H1 (cell line): ENCODE data around the gene NOTUM. TPM values are rescaled to one million over a fixed set of nuclear protein-coding genes. Genes with fewer than 3 reads are reported as not detected.

Source experiments
- CTBP2 ChIP-seq: IDR thresholded peaks from 2 replicates; pipeline ENCODE4 v1.7.0; 2011; ENCODE audit warnings: borderline replicate concordance, mild to moderate bottlenecking, moderate library complexity, mixed read lengths, low read length; ENCODE audit not compliant: insufficient read depth, insufficient read length
- EGR1 ChIP-seq: IDR thresholded peaks from 2 replicates; pipeline ENCODE4 v1.6.1; 2011; ENCODE audit warnings: low read depth, low read length, borderline replicate concordance
- EP300 ChIP-seq, 2 experiments: IDR thresholded peaks; 1 replicate in 1 of 2; 2 replicates in 1 of 2; pipeline ENCODE4 v1.6.1; 2011 to 2012; ENCODE audit warnings: low read depth in 2 of 2, low read length in 2 of 2, mild to moderate bottlenecking in 2 of 2, borderline replicate concordance in 1 of 2, inconsistent platforms in 1 of 2, moderate library complexity in 1 of 2
- EZH2 ChIP-seq: fragments of 200-600 bp; sonication (generic); IDR thresholded peaks from 2 replicates; pipeline ENCODE4 v1.7.1; 2012; ENCODE audit warnings: low read depth, mild to moderate bottlenecking, moderate library complexity, low read length, inconsistent platforms; ENCODE audit not compliant: severe bottlenecking
- GABPA ChIP-seq: IDR thresholded peaks from 2 replicates; pipeline ENCODE4 v1.6.1; 2011; ENCODE audit warnings: mild to moderate bottlenecking, low read length, moderate library complexity, borderline replicate concordance; ENCODE audit not compliant: insufficient read depth
- HDAC6 ChIP-seq: IDR thresholded peaks from one replicate; pipeline ENCODE4 v1.7.1; 2012; ENCODE audit warnings: low read depth, mild to moderate bottlenecking, inconsistent platforms, low read length, moderate library complexity
- JUN ChIP-seq: IDR thresholded peaks from 2 replicates; pipeline ENCODE4 v1.6.1; 2011; ENCODE audit warnings: low read depth, mild to moderate bottlenecking, improper control_type of control experiment, low read length
- POLR2AphosphoS5 ChIP-seq: IDR thresholded peaks from 2 replicates; pipeline ENCODE4 v1.6.1; 2011; ENCODE audit warnings: low read depth, low read length
- RFX5 ChIP-seq: IDR thresholded peaks from 2 replicates; pipeline ENCODE4 v1.6.1; 2011; ENCODE audit warnings: low read depth, low read length, improper control_type of control experiment, borderline replicate concordance
- TEAD4 ChIP-seq: IDR thresholded peaks from 2 replicates; pipeline ENCODE4 v1.6.1; 2012; ENCODE audit warnings: low read depth, low read length, inconsistent platforms, mixed read lengths
- polyA plus RNA-seq, 7 experiments: library from polyadenylated mRNA; depleted of rRNA in 3 of 7; stranded (reverse) in 5 of 7; unstranded in 2 of 7; fragments of >200 nt in 5 of 7; fragments of 200-250 nt in 2 of 7; gene quantifications; 1 replicate in 5 of 7; 2 replicates in 1 of 7; 4 replicates in 1 of 7; pipeline versions ENCODE4 v1.2.1 to v1.2.3, GENCODE V29; 2011 to 2013; ENCODE audit warnings: missing spikeins in 2 of 7, mixed read lengths in 2 of 7
- total RNA-seq: library from RNA; stranded (reverse); fragmentation: NEBNext Ultra II Directional; extraction: Animal tissue kit (Norgen Biotek cat#: 25700); gene quantifications from 2 replicates; pipeline ENCODE4 v1.2.1, GENCODE V29; 2021

Gene NOTUM
- total and polyA plus RNA-seq, 2 of the 8 experiments (the other 6 are each of a cell fraction or from before 2014, with no cell fraction given) = 0.45 to 0.76 TPM

DNA sequence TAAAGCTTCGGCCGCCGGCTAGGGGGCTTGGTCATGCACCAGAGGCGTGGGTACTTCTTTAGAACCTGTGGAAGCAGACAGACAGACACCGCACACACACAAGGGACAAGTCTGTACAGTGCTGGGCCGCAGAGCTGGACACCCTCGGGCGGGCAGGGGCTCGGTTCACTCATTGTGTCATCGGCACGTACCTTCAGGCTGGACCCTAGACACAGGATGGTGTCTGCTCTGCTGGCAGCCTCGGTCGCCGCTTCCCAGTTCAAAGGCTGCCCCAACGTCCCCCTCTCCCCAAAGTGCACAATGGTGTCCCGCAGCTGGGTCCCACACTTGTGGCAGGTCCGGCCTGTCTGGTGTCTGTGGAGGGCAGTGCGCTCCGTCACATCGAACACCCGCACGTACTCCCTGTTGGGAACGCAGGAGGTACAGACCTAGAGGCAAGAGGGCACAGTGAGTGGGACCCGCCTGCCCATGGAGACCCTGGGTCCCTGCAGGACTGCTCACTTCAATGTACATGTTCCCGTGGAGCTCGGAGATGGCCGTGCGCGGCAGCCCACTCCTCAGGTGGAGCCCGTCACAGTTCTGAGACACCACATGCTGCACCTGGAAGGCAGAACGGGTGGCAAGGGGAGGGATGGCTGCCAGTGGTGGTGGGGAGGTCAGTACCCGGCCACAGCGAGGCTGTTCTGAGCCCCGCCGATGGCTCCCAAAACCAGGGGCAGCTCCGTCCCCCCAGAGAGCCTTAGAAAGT is 46.7 kb downstream of the NOTUM start (continued):
- TF ChIP-seq RFX5 (no peak), POLR2AphosphoS5 (no peak), EGR1 (no peak), HDAC6 (no peak), CTBP2 (no peak), EZH2 (no peak), EP300 (IDR thresholded peaks at IDR 0.05; ENCODE audit: borderline replicate concordance in 1 of 2, low read depth in 2 of 2, low read length in 2 of 2) (no peak), GABPA (no peak), TEAD4 (no peak), JUN (no peak)
